NCI-H1694 (cell line): ENCODE measurements around the gene VSTM2L.

ENCODE experiments used
- DNase-seq: peaks from one replicate; lab custom pipeline; 2025; lab: John Stamatoyannopoulos, UW

VSTM2L gene

DNA sequence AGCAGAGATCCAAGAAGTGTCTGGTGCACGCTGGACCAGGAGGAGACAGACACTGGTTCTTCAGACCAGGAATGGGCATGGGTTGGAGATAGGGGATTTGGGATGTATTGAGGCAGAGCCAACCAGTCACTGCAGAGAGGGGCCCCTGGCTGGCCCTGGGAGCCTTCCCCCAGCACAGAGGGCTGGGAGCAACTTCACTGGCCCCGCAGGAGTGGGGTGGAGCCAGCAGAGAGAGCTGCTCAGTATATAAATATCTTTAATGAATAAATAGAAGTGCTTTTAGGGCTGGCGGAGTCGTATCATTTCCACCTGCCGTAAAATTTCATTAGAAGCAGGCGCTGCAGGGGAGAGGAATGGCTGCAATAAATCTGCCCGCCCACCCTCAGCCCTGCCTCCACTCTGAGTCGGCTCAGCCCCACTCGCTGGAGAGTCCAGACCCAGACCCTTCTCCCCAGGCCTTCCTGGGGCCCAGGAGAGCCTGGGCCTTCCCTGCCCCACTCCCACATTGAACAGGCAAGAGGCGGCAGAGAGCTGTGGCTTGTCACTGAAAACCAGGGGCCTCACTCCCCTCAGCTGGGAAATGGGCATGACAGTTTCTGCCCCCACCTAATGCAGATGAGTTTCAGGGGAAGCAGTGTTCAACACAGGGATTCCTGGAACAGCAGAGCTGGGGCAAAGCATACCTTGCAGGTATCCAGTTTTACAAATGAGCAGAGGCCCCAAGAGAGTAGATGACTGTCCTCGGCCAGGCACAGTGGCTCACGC lies 23.9 kb upstream of the VSTM2L start:
- DNase-seq = no peak

GRCh38 chr20:37879843-37880242 lies 23.1 kb upstream of the VSTM2L start:
- no peak for DNase-seq

GRCh38 chr20:37880726-37881591 lies 22.0 kb upstream of the VSTM2L start:
- no peak for DNase-seq

DNA sequence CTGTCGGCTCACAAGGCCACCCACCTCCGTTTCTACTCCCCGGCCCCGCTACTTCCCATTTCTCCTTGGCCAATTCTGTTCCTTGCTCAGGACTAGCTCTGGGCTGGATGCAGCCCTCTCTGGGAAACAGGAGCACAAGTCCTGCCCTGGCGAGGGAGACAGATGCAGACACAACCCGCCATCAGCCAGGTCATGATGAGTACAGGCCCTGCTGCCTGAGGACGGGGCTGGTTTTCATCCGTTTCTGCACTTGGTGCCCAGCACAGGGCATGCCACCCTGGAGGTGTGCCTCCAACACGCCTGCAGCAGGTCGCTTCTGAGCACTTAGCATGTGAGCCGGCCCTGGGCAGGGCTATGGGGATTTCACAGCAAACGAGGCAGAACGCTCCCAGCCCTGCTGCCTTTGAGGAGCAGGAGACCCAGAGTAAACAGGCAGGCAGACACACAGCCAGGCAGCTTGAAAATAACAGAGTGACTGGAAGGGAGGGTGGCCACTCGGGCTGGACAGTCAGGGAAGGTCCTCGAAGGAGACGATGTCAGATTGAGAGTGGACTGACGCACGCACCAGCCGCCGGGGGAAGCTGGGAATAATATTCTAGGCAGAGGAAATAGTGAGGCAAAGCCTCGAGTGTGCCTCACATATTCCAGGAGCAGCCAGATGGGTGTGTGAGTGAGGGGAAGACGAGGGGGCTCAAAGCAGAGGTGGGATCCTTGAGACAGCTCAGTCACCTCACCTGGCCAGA lies 21.2 kb upstream of the VSTM2L start:
- no peak for DNase-seq

DNA sequence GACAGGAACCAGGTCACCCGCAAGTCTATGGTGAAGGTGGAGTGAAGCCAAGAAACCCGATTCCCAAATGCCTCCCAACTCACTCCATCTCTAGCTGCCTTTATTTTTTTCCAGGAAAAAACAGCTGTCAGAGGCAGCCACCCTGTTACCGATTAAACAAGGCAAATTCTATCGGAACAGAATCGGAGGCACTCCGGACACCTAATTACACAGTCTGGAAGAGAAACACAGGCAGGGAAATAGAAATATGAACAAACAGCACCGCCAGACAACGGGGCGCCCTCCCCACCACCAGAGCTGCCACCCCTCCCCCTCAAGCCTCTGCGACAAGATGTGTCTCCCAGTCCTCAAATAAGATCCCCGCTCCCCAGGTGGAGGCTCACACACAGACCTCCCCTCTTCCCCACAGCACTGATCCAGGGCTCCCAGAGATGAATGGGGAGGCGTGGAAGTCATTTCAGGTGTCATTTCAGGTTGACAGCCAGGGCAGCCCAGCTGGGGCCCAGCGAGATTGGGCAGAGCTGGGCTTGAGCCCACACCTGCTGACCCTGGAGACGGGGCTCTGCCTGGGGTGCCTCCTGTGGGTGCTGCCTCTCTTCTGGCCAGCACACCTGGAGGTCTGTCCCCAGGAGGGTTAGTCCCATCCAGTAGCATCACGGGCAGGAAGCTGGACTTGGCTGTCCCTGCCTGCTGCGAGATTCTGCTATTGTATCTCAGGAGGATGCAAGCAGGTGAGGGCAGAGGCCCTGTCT lies 19.8 kb upstream of the VSTM2L start:
- DNase-seq = no peak

GRCh38 chr20:37885042-37885441 lies 17.9 kb upstream of the VSTM2L start:
- DNase-seq = no peak

- DNase-seq = no peak
Observed at GRCh38 chr20:37885593-37886503, 17.1 kb upstream of the VSTM2L start.

DNA sequence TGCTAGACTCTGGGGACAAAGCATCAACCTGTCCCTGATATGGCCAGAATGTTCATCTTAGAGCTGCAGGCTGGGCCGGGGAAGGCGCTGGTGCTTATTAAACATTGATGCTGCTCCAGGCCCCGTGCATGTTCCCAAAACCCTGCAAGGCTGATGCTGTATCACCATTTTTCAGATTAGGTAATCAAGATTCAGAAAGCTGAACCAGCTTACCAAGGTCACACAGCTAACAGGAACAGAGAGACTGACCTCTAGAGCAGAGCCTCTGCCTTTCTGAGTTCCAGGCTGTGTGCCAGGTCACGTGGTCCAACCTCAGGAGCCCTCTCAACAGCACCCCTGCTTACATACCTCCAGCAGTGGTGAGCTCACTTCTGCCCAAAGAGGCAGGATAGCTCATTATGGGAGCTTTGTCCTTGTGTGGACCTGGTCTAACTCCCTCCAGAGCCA lies 16.1 kb upstream of the VSTM2L start:
- DNase-seq = no peak

DNA sequence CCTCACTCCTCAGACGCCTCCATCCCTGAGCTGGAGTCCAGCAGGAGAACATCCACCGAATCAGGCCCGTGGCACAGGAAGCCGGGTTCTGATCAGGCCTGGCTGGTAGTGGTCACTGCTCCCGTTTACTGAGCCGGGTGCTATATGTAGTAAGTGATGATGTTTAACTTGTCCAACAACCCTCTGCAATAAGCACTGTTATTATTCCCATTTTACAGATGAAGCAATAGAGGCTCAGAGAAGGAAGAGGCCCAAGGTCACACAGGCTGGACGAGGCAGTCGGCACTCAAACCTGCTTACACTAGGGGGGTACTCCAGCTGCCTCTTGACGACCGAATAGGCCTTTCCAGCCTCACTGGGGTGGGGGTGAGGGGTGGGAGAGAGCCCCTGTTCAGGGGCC lies 14.3 kb upstream of the VSTM2L start:
- DNase-seq = no peak

- DNase-seq = no peak
Observed at GRCh38 chr20:37890108-37890507, 12.8 kb upstream of the VSTM2L start.

GRCh38 chr20:37890643-37891042 lies 12.3 kb upstream of the VSTM2L start:
- no peak for DNase-seq

GRCh38 chr20:37892001-37892400 lies 10.9 kb upstream of the VSTM2L start:
- DNase-seq = no peak

GRCh38 chr20:37893566-37894241 lies 9.2 kb upstream of the VSTM2L start:
- no peak for DNase-seq

DNA sequence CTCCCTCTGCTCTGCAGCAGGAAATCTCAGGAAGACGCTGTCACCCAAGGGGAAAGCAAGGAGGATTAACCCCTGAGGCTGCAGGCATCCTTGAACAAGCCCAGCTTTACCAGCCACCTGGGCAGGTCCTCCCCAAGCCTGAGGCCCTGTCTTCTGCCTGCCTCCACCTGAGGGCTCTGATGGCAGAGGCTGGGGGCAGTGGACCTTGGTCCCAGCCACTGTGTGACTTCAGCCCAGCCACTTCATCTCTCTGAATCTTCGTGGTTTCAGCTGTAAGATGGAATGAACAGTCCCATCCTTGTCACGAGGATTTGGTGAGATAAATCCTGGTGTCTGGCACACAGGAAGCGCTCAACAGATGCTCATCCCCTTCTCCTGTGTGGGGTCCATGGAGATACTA lies 8.5 kb upstream of the VSTM2L start:
- DNase-seq = no peak

DNA sequence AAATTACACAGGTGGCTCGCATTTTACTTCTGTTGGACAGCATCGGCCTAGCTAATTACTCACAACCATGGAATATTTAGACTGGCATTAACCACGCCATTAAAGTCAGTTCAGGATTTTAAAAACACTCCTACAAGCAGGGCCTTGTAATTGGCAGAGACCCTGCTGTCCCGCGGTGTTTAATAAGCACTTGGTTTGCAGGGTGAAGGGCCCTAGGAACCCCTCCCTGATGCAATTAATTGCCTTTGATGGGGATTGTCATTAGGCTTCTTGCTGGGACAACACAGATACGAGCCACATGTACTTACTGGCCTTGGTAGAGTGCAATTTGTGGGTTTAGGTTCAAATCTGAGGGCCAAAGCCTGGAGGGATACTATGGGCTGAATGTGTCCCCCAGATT lies 7.8 kb upstream of the VSTM2L start:
- DNase-seq = no peak

- peak; percentile 56 for DNase-seq
Observed at GRCh38 chr20:37896932-37897548, 5.9 kb upstream of the VSTM2L start.

GRCh38 chr20:37898233-37899104 lies 4.5 kb upstream of the VSTM2L start:
- no peak for DNase-seq
